RWPE2 (cell line): ENCODE results near the gene MCOLN1.

Experiments
- ATAC-seq: fragments of 200-7000 bp; cut with Tn5 transposase; 3 replicates; pipeline ENCODE4 v1.9.1; 2021; ENCODE audit warnings: low read depth
- DNase-seq: peaks from one replicate; pipeline ENCODE4 v3.0.0-alpha.2; 2020; ENCODE audit warnings: low spot score
- H3K27ac ChIP-seq: fragments of 450-650 bp; 2 replicates; pipeline ENCODE4 v1.5.1; 2017; ENCODE audit warnings: mild to moderate bottlenecking; ENCODE audit not compliant: poor library complexity, severe bottlenecking
- H3K27me3 ChIP-seq: fragments of 250-450 bp; sonication (Bioruptor Pico); 2 replicates; pipeline ENCODE4 v1.5.1; 2021; ENCODE audit warnings: mild to moderate bottlenecking, moderate library complexity; ENCODE audit not compliant: insufficient read depth, poor library complexity, severe bottlenecking
- H3K36me3 ChIP-seq: fragments of 250-450 bp; sonication (Bioruptor Pico); 2 replicates; pipeline ENCODE4 v1.5.1; 2020; ENCODE audit warnings: low read depth, mild to moderate bottlenecking, moderate library complexity
- H3K4me1 ChIP-seq: fragments of 250-450 bp; sonication (Bioruptor Pico); 2 replicates; pipeline ENCODE4 v1.5.1; 2021; ENCODE audit warnings: mild to moderate bottlenecking, moderate library complexity; ENCODE audit not compliant: insufficient read depth, poor library complexity, severe bottlenecking
- H3K4me3 ChIP-seq: fragments of 250-450 bp; sonication (Bioruptor Pico); 2 replicates; pipeline ENCODE4 v1.5.1; 2021; ENCODE audit warnings: mild to moderate bottlenecking, moderate library complexity; ENCODE audit not compliant: severe bottlenecking
- H3K9me3 ChIP-seq: fragments of 250-450 bp; sonication (Bioruptor Pico); 2 replicates; pipeline ENCODE4 v1.5.1; 2021; ENCODE audit warnings: mild to moderate bottlenecking, moderate library complexity; ENCODE audit not compliant: severe bottlenecking
- CTCF ChIP-seq: fragments of 450-650 bp; IDR thresholded peaks from one replicate; pipeline ENCODE4 v1.5.1; 2017; ENCODE audit warnings: mild to moderate bottlenecking, moderate library complexity; ENCODE audit not compliant: poor library complexity, severe bottlenecking

MCOLN1 gene

GRCh38 chr19:7513809-7514642, 8.4 kb upstream of the MCOLN1 start:
- H3K27me3 ChIP-seq = no peaks in the 10 kb centered on the region

GRCh38 chr19:7515110-7515644, 7.2 kb upstream of the MCOLN1 start:
- Histone ChIP-seq H3K4me3 (peak overlapping the region; percentile 42), H3K27ac (peak overlapping the region; percentile 45), H3K4me1 (no peaks in the 10 kb centered on the region), H3K27me3 (no peaks in the 10 kb centered on the region), H3K36me3 (no peaks in the 10 kb centered on the region), H3K9me3 (no peaks in the 10 kb centered on the region)
- DNase-seq = no peak
- no peak for TF ChIP-seq CTCF
- ATAC-seq = no peak

More at GRCh38 chr19:7513809-7514642, 8.4 kb upstream of the MCOLN1 start:
- no peaks in the 10 kb centered on the region for H3K36me3 ChIP-seq
- H3K27ac ChIP-seq = no peak overlapping the region
- TF ChIP-seq CTCF = no peak
- no peak overlapping the region for H3K4me3 ChIP-seq
- DNase-seq = no peak
- no peaks in the 10 kb centered on the region for H3K9me3 ChIP-seq
- ATAC-seq = no peak
- H3K4me1 ChIP-seq = no peaks in the 10 kb centered on the region

- Histone ChIP-seq H3K4me3 (peak within 1 kb of the TSS; percentile 42), H3K4me1 (no peaks in the 10 kb centered on the region), H3K9me3 (no peaks in the 10 kb centered on the region), H3K27ac (peak within 1 kb of the TSS; percentile 45), H3K36me3 (no peaks in the 10 kb centered on the region), H3K27me3 (no peaks in the 10 kb centered on the region)
- TF ChIP-seq CTCF = no peak
- DNase-seq (no peak), ATAC-seq (peak; percentile 85)
These were observed 6.7 kb upstream of the MCOLN1 start, which contains the start of gene ZNF358 for GRCh38 chr19:7515645-7516151. Gene ZNF358 (plus strand): TSS chr19:7516103. CDS start chr19:7519243, 3,140 bp downstream.

DNA sequence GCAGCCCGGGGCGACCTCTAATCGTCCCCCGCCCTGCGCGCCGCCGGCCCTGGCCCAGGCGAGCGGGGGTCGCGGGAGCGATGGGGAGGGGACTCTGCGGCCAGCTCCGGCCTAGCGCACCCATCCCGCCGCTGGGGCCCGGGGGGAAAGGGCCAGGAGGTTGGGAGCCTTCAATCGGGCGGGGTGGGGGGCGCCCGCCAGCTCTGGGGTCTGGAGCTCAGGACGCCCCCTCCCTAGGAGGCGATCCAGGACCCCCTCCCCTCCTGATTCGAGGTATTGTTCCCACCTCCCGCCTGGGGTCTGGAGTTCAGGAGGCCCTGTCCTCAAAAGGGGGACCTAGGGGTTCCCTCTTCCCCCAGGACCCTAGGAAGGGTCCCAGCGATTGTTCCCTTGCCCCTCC, 6.1 kb upstream of the MCOLN1 start:
- Histone ChIP-seq H3K36me3 (no peaks in the 10 kb centered on the region), H3K27ac (peak overlapping the region; percentile 45), H3K4me1 (no peaks in the 10 kb centered on the region), H3K27me3 (no peaks in the 10 kb centered on the region), H3K4me3 (peak overlapping the region; percentile 42), H3K9me3 (no peaks in the 10 kb centered on the region)
- TF ChIP-seq CTCF = no peak
- DNase-seq = no peak
- no peak for ATAC-seq
